Mucosa of stomach (tissue), 1 donor: ENCODE measurements around the gene NELFCD.

Experiments used
- H3K27me3 ChIP-seq: one replicate; pipeline ENCODE4 v1.7.0; 2013; ENCODE audit warnings: mild to moderate bottlenecking, low read length; ENCODE audit not compliant: control insufficient read depth, insufficient read depth
- H3K36me3 ChIP-seq: one replicate; pipeline ENCODE4 v1.7.0; 2013; ENCODE audit warnings: low read length; ENCODE audit not compliant: control insufficient read depth, insufficient read depth
- H3K4me1 ChIP-seq: one replicate; pipeline ENCODE4 v1.7.0; 2013; ENCODE audit warnings: mild to moderate bottlenecking, low read length; ENCODE audit not compliant: control insufficient read depth, insufficient read depth
- H3K4me3 ChIP-seq: one replicate; pipeline ENCODE4 v1.7.0; 2013; ENCODE audit warnings: low read length
- H3K9ac ChIP-seq: one replicate; pipeline ENCODE4 v1.7.0; 2013; ENCODE audit warnings: mild to moderate bottlenecking, low read length, moderate library complexity
- H3K9me3 ChIP-seq: one replicate; pipeline ENCODE4 v1.7.0; 2013; ENCODE audit warnings: mild to moderate bottlenecking, low read length, moderate library complexity; ENCODE audit not compliant: control insufficient read depth
- donor health status: Pancreatic carcinoma.

Gene NELFCD

DNA sequence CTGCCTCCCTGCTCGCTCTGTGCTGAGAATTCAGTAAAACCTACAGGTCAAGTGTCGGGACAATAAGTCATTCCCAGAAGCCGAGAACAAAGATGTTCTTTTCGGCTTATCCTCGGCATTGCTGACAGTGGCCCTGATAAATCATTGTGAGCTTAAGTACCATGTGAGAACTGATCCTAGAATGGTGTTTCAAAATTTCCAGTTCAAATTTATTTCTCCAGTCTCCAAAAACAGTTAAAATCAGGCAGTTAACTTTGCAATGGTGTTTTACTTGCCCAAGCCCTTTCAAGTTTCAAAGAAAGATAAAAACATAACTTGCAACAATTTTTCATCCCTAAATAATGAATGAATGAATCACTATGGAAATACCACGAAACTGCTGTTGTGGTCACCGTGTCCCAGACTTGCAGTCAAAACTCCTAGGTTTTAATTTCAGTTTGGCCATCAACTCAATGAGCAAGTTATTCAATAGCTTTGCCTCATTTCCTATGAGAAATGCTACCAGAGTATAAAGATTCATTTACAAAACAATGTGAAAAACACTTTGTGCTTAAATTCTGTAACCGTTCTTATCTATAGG is 46.8 kb downstream of the NELFCD start:
- Histone ChIP-seq H3K36me3 (no peaks in the 10 kb centered on the region), H3K4me1 (peaks cover 22% of the 10 kb centered on the region), H3K27me3 (no peaks in the 10 kb centered on the region), H3K9ac (no peak overlapping the region), H3K4me3 (no peak overlapping the region), H3K9me3 (no peaks in the 10 kb centered on the region)

DNA sequence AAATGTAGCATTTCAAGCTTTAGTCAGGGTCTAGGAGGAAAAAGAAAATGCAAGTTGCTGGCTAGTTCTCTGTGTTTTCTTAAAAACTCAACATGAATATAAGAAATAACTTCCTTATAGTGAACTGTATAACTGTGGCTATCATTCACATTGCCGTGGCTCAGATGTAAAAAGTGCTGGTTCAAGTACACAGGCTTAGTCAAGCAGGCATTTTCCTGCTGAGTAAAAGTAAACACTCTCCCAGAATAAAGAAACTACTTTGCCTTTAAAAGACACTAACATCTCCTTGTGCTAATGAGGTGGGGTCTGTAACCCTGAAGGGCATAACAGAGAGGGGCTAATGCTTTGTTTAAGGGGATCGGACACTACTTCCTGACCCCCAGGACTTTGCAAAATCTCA is 47.8 kb downstream of the NELFCD start:
- Histone ChIP-seq H3K4me3 (no peak overlapping the region), H3K9me3 (no peaks in the 10 kb centered on the region), H3K36me3 (no peaks in the 10 kb centered on the region)

DNA sequence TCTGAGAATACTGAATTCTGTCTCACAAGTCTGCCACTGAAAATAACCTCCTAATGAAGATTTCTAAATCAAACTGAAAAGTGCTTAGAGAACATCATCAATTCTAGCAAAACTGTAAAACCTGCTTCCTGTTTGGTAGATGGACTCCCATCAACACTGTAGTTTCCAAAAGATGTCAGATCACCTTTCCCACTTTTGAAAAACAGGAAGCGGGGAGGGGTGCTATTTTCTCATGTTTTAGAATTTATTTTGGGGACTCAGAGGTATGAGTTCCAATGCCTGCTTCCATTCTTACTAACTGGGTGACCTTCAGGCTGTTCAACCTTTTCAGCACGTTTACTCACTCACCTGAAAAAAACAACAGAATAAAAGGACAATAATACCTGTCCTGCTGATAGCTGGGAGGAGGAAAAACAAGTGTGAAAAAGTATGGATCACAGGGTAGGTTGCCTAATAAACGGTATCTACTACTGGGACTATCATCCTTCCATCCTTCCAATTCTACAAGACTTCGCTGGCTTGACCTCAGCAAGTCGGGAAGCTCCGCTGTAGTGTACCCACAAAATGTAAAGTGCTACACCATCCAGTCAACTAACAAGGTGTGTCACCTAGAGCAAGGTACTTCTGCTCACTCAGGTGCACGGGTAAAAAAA is 50.0 kb downstream of the NELFCD start:
- H3K9me3 ChIP-seq: no peaks in the 10 kb centered on the region
- peak overlapping the region; percentile 85 for H3K4me3 ChIP-seq
- H3K27me3 ChIP-seq: no peaks in the 10 kb centered on the region
- peaks cover 32% of the 10 kb centered on the region for H3K4me1 ChIP-seq
- peak overlapping the region; percentile 78 for H3K9ac ChIP-seq
- peaks cover 10% of the 10 kb centered on the region for H3K36me3 ChIP-seq

More for the DNA sequence above, 47.8 kb downstream of the NELFCD start:
- peaks cover 25% of the 10 kb centered on the region for H3K4me1 ChIP-seq
- no peaks in the 10 kb centered on the region for H3K27me3 ChIP-seq
- H3K9ac ChIP-seq: peak overlapping the region; percentile 19

DNA sequence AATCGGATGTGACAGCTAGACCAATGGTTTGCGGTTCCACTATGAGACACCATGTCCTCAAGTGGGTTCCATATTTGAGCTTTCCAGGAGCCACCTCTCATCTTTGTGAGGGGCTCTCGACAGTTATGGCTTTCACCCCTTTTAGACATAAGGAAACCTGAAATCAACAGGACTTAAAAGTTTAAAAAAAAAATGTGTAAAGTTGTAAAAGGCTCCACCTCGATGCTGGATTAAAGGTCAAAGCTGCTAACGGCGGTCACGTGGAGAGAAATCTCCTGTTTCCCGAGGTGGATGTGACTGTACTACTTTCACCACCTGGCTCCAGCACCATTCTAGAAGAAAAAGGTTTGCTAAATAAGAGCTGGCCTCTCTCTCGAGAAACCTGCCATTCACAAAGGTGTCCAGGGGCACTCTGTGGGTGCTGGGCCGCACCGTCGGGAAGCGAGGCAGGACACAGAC is 50.5 kb downstream of the NELFCD start:
- Histone ChIP-seq H3K9ac (peak overlapping the region; percentile 78), H3K4me1 (peaks cover 32% of the 10 kb centered on the region), H3K9me3 (no peaks in the 10 kb centered on the region), H3K27me3 (no peaks in the 10 kb centered on the region), H3K36me3 (peaks cover 10% of the 10 kb centered on the region), H3K4me3 (peak overlapping the region; percentile 85)

DNA sequence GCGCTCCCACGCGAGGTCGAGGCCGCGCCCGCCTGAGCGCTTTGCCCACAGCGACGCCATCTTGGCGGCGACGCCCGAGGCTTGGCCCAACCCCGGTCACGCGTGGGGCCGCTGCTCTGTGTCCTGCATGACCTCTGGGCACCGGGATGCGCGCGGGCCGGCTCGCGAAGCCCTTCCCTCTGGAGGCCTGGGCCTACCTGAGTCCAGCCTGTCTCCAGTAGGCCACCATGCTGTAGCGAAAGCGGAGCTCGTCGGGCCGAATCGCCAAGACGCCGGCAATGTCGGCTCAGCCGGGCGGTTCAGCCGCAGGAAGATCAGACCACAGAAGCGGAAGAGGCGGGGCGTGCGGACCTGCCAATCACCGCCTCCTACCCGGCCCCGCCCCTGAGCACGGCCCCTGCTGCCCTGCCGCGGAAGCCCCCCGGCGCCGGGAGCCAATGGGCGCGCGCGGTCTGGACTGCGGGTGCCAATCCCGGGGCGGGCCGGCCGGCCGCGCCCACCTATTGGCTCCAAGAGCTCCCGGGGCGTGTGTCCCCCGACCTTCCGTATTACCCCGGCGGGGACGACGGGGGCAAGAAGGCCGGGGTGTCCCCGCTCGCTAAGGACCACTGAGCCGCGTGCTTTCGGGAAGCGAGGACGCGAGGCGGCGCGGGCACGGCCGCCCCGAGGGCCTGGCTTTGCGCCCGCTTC is 51.1 kb downstream of the NELFCD start, which contains the start of gene ATP5F1E:
ATP5F1E (minus strand) TSS at position 313 of the 690 bp plus-strand sequence; CDS start at position 229, 84 bp downstream.
- peak within 1 kb of the TSS; percentile 78 for H3K9ac ChIP-seq
- H3K4me1 ChIP-seq: peaks cover 32% of the 10 kb centered on the region
- no peaks in the 10 kb centered on the region for H3K9me3 ChIP-seq
- peak within 1 kb of the TSS; percentile 85 for H3K4me3 ChIP-seq
- H3K27me3 ChIP-seq: no peaks in the 10 kb centered on the region
- H3K36me3 ChIP-seq: peaks cover 10% of the 10 kb centered on the region

DNA sequence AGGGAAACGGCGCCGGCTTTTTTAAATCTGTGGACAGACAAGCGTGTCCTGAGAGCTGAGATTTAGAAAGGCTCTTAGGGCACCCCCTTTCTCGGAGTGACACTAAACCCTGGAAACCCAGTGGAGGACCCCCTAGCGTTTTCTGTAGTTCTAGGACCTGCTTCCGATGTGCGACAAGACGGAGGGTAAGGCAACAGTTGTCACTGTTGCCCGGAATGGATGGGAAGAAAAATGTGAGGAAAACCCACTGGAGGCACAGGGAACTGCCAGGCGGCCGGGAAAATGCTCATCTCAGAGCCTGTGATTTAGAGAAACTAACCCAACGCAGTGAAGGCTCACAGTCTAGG is 51.6 kb downstream of the NELFCD start:
- Histone ChIP-seq H3K9ac (peak overlapping the region; percentile 57), H3K36me3 (peaks cover 10% of the 10 kb centered on the region), H3K4me1 (peaks cover 32% of the 10 kb centered on the region), H3K4me3 (peak overlapping the region; percentile 85), H3K27me3 (no peaks in the 10 kb centered on the region), H3K9me3 (no peaks in the 10 kb centered on the region)

DNA sequence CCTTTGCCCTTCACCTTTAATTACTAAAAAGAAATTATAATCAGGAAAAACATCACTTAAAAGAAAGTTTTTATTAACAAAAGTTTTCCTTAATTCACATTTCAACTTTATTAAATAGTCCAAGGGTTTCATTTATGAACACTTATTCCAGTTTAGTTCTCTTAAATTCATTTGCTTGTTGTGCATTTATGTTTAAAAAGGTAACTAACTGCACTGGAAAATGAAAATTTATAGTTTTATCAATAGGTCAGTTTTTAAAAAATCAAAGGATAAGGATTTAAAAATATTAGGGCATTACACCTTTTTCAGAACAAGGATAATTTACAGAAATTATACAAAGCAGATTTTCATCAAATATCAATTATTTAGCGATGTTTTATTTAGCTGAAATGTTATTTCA is 52.0 kb downstream of the NELFCD start:
- Histone ChIP-seq H3K4me1 (peaks cover 32% of the 10 kb centered on the region), H3K9ac (peak overlapping the region; percentile 57), H3K27me3 (no peaks in the 10 kb centered on the region), H3K4me3 (no peak overlapping the region), H3K9me3 (no peaks in the 10 kb centered on the region), H3K36me3 (peaks cover 10% of the 10 kb centered on the region)

DNA sequence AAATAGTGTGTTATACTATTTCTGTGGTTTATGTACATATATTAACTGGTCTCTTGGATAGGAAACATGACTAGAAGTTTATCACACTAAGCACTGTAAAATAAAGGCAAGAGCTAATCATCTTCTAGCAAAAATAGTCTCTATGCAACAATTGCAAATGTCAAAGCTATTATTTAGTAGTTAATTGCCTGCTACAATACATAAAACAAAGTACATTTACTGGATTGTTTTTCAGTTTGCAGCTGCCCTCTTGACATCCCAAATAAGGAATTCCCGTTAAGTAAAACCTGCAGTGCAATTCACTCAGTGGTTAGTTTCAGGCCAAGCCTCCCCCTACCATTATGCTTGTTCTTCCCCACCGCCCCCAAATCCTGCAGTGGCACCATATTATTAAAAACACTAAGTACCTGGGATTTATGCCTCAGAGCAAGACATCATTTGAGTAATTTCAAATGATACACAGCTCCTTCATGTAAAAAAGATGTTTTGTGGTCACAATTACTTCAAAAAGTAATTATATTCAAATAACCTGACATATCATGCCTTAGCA is 52.6 kb downstream of the NELFCD start:
- Histone ChIP-seq H3K4me3 (no peak overlapping the region), H3K27me3 (no peaks in the 10 kb centered on the region), H3K36me3 (peaks cover 10% of the 10 kb centered on the region), H3K9ac (no peak overlapping the region), H3K9me3 (no peaks in the 10 kb centered on the region), H3K4me1 (peaks cover 32% of the 10 kb centered on the region)

DNA sequence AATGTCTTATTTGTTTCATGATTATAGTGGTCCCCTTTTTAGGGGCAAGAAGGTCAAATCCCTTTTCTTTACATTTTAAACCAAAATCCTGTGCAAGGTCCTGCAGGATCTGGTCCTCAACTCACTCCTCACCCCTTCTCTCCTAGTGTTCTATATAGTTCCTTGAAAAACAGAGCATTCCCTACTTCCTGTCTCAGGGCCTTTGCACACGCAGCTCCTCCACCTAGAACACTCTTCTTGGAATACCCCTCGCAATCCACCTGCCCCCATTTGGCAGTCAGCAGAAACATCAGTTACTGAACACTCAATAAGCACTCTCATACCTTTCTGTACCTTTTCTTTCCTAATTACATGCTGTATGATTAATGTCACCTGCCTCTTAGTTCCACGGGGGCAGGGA is 54.3 kb downstream of the NELFCD start:
- H3K27me3 ChIP-seq: no peaks in the 10 kb centered on the region
- H3K4me1 ChIP-seq: peaks cover 24% of the 10 kb centered on the region
- H3K9me3 ChIP-seq: no peaks in the 10 kb centered on the region
- H3K4me3 ChIP-seq: no peak overlapping the region
- peaks cover 10% of the 10 kb centered on the region for H3K36me3 ChIP-seq
- no peak overlapping the region for H3K9ac ChIP-seq

DNA sequence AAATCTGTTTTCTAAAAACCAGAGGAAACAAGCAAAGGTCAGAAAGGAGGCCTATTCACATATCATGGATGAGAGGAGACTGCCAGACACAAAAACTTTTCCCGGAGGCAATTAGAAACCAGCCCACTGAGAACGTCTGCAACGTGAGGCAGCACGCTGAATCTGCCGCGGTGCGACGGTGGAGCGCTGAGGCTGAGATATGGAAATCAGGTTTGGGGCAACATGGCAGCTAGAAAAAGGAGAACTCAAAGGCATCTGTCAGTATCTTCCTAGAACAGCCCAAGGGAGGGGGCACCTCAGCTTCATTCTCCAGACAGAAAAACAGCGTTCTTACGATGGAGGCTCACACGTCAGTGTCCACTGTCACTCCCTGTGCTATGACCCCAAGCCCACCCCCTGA is 56.3 kb downstream of the NELFCD start:
- no peaks in the 10 kb centered on the region for H3K9me3 ChIP-seq
- H3K36me3 ChIP-seq: peaks cover 10% of the 10 kb centered on the region
- H3K27me3 ChIP-seq: no peaks in the 10 kb centered on the region
- H3K9ac ChIP-seq: no peak overlapping the region
- peaks cover 29% of the 10 kb centered on the region for H3K4me1 ChIP-seq
- no peak overlapping the region for H3K4me3 ChIP-seq

DNA sequence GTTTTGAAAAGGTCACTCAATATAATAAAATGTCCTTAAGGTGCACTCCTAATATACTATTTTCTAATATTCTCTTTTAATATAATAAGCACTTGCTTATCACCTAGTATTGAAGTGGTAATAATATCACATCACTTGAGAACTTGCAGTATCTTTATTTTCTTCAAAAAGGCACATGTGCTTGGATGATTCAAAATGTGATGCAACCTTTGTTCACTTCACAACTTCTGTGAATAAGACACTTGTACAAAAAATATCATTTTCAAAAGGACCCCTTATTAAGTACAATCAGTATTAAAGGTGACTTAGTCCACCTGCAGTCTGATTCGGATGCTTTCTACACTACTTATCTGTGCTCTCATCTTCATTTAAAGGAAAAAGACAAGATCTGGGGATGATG is 58.2 kb downstream of the NELFCD start:
- Histone ChIP-seq H3K9ac (no peak overlapping the region), H3K9me3 (no peaks in the 10 kb centered on the region), H3K4me3 (no peak overlapping the region), H3K4me1 (peaks cover 29% of the 10 kb centered on the region), H3K36me3 (peaks cover 10% of the 10 kb centered on the region), H3K27me3 (no peaks in the 10 kb centered on the region)

DNA sequence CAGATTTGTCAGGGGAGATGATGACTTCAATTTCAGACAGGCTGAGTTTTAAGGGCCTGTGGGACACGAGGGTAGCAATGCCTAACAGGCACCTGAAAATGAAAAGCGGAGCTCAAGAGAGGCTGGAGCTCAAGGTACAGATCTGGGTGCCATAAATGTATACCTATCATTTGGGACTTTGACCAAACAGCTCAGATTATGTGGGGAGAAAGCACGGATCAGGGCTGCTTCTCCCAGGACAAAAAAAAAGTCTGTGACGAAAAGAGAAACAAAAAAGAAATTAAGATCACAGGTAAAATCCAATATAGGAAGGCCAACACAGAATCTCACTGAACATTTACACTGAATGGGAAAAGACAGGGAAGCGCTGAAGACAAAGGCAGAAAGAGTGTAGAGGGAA is 59.6 kb downstream of the NELFCD start:
- Histone ChIP-seq H3K4me3 (no peak overlapping the region), H3K9ac (peak overlapping the region; percentile 13), H3K4me1 (peaks cover 25% of the 10 kb centered on the region), H3K36me3 (peaks cover 3% of the 10 kb centered on the region), H3K27me3 (no peaks in the 10 kb centered on the region), H3K9me3 (no peaks in the 10 kb centered on the region)
